Raji (cell line): ENCODE results near the gene HHAT.

Experiments
- POLR2A ChIP-seq: IDR thresholded peaks from 2 replicates; pipeline ENCODE4 v1.6.1; 2011; ENCODE audit warnings: low read depth, low read length, control low read depth; ENCODE audit not compliant: insufficient read depth

Gene HHAT

GRCh38 chr1:210662291-210663050 lies 333.8 kb downstream of the HHAT start:
- TF ChIP-seq POLR2A, result no peak

GRCh38 chr1:210663730-210664573 lies 335.2 kb downstream of the HHAT start:
- TF ChIP-seq POLR2A, result no peak

GRCh38 chr1:210669951-210670350 lies 341.2 kb downstream of the HHAT start:
- no peak for TF ChIP-seq POLR2A

- TF ChIP-seq POLR2A, result no peak
Measured at GRCh38 chr1:210674151-210674550, 345.4 kb downstream of the HHAT start.

GRCh38 chr1:210676539-210676938 lies 347.8 kb downstream of the HHAT start:
- TF ChIP-seq POLR2A, result no peak

GRCh38 chr1:210677533-210677932 lies 348.8 kb downstream of the HHAT start:
- no peak for TF ChIP-seq POLR2A

- no peak for TF ChIP-seq POLR2A
Measured at GRCh38 chr1:210678306-210678705, 349.6 kb downstream of the HHAT start.

- no peak for TF ChIP-seq POLR2A
Measured at GRCh38 chr1:210681158-210681557, 352.5 kb downstream of the HHAT start.

- TF ChIP-seq POLR2A, result no peak
Measured at GRCh38 chr1:210683403-210684047, 354.8 kb downstream of the HHAT start.

- no peak for TF ChIP-seq POLR2A
Measured at GRCh38 chr1:210684466-210685294, 356.0 kb downstream of the HHAT start.

- TF ChIP-seq POLR2A, result no peak
Measured at GRCh38 chr1:210685295-210685650, 356.6 kb downstream of the HHAT start.

GRCh38 chr1:210686841-210687240 lies 358.1 kb downstream of the HHAT start:
- no peak for TF ChIP-seq POLR2A

- no peak for TF ChIP-seq POLR2A
Measured at GRCh38 chr1:210687582-210688279, 359.0 kb downstream of the HHAT start.

- TF ChIP-seq POLR2A, result no peak
Measured at GRCh38 chr1:210688512-210689234, 360.0 kb downstream of the HHAT start.
